H7 (cell line): ENCODE measurements around the gene HNRNPLL. TPM values are rescaled to one million over a fixed set of nuclear protein-coding genes. Genes with fewer than 3 reads are reported as not detected.
"Not testable (repeated sequence)": the region's sequence is repeated elsewhere in the genome, so short reads cannot be mapped to it uniquely, and the experiment has no call there.

Experiments used
- DNase-seq: peaks from one replicate; pipeline ENCODE4 v3.0.0; 2012
- H3K27me3 ChIP-seq: 2 replicates; pipeline ENCODE4 v1.6.0; 2011; ENCODE audit warnings: mild to moderate bottlenecking, low read length; ENCODE audit not compliant: control insufficient read depth, insufficient read depth
- H3K36me3 ChIP-seq: replicated peaks from 2 replicates; pipeline ENCODE4 v1.5.1; 2011; ENCODE audit warnings: low read length; ENCODE audit not compliant: control insufficient read depth, insufficient read depth
- H3K4me3 ChIP-seq: 2 replicates; pipeline ENCODE4 v1.5.1; 2011; ENCODE audit warnings: low read depth, mild to moderate bottlenecking, control low read depth, low read length, moderate library complexity; ENCODE audit not compliant: insufficient read depth
- total RNA-seq: library from RNA; depleted of rRNA; stranded (reverse); fragments of >200 nt; shearing (Covaris generic); gene quantifications from 2 replicates; pipeline ENCODE4 v1.2.3, GENCODE V29; 2014

The HNRNPLL gene
- total RNA-seq, 1 experiment from 2014 or later, result 72.1 TPM

GRCh38 chr2:38629684-38630083, 27.0 kb upstream of the HNRNPLL start:
- no peaks in the 10 kb centered on the region for H3K27me3 ChIP-seq
- no peak for DNase-seq
- H3K36me3 ChIP-seq, result no peaks in the 10 kb centered on the region
- H3K4me3 ChIP-seq, result no peak overlapping the region

GRCh38 chr2:38627391-38627790, 24.7 kb upstream of the HNRNPLL start:
- no peak for DNase-seq
- H3K27me3 ChIP-seq, result no peaks in the 10 kb centered on the region
- H3K4me3 ChIP-seq, result no peak overlapping the region
- H3K36me3 ChIP-seq, result no peaks in the 10 kb centered on the region

GRCh38 chr2:38626326-38627035, 23.8 kb upstream of the HNRNPLL start:
- no peak for DNase-seq
- H3K27me3 ChIP-seq, result no peaks in the 10 kb centered on the region
- H3K36me3 ChIP-seq, result no peaks in the 10 kb centered on the region
- H3K4me3 ChIP-seq, result no peak overlapping the region

- H3K4me3 ChIP-seq, result no peak overlapping the region
- H3K36me3 ChIP-seq, result no peaks in the 10 kb centered on the region
- DNase-seq, result no peak
- no peaks in the 10 kb centered on the region for H3K27me3 ChIP-seq
These were observed 19.5 kb upstream of the HNRNPLL start for GRCh38 chr2:38622210-38622609.

GRCh38 chr2:38621018-38621417, 18.3 kb upstream of the HNRNPLL start:
- Histone ChIP-seq H3K36me3 (no peaks in the 10 kb centered on the region), H3K4me3 (no peak overlapping the region), H3K27me3 (no peaks in the 10 kb centered on the region)
- no peak for DNase-seq

GRCh38 chr2:38620282-38620977, 17.7 kb upstream of the HNRNPLL start:
- Histone ChIP-seq H3K27me3 (no peaks in the 10 kb centered on the region), H3K36me3 (no peaks in the 10 kb centered on the region), H3K4me3 (no peak overlapping the region)
- DNase-seq, result no peak

- no peaks in the 10 kb centered on the region for H3K27me3 ChIP-seq
- no peak for DNase-seq
- H3K4me3 ChIP-seq, result no peak overlapping the region
- no peaks in the 10 kb centered on the region for H3K36me3 ChIP-seq
These were observed 16.9 kb upstream of the HNRNPLL start for GRCh38 chr2:38619458-38620164.

GRCh38 chr2:38617301-38617700, 14.6 kb upstream of the HNRNPLL start:
- Histone ChIP-seq H3K36me3 (no peaks in the 10 kb centered on the region), H3K27me3 (no peaks in the 10 kb centered on the region), H3K4me3 (no peak overlapping the region)
- DNase-seq, result no peak

GRCh38 chr2:38615237-38615636, 12.5 kb upstream of the HNRNPLL start:
- H3K36me3 ChIP-seq, result no peaks in the 10 kb centered on the region
- DNase-seq, result no peak
- no peaks in the 10 kb centered on the region for H3K27me3 ChIP-seq
- H3K4me3 ChIP-seq, result no peak overlapping the region

- Histone ChIP-seq H3K36me3 (no peaks in the 10 kb centered on the region), H3K4me3 (no peak overlapping the region), H3K27me3 (no peaks in the 10 kb centered on the region)
- DNase-seq, result no peak
These were observed 11.1 kb upstream of the HNRNPLL start for GRCh38 chr2:38613849-38614213.

- Histone ChIP-seq H3K36me3 (no peaks in the 10 kb centered on the region), H3K4me3 (no peak overlapping the region), H3K27me3 (no peaks in the 10 kb centered on the region)
- DNase-seq, result no peak
These were observed 10.6 kb upstream of the HNRNPLL start for GRCh38 chr2:38613126-38613848.

- Histone ChIP-seq H3K36me3 (no peaks in the 10 kb centered on the region), H3K4me3 (no peak overlapping the region), H3K27me3 (no peaks in the 10 kb centered on the region)
- DNase-seq, result no peak
These were observed 8.4 kb upstream of the HNRNPLL start for GRCh38 chr2:38610851-38611801.

- not testable (repeated sequence) for H3K36me3 ChIP-seq, H3K27me3 ChIP-seq, DNase-seq, H3K4me3 ChIP-seq
These were observed 6.5 kb upstream of the HNRNPLL start for GRCh38 chr2:38609246-38609645.

GRCh38 chr2:38608755-38609154, 6.0 kb upstream of the HNRNPLL start:
- Histone ChIP-seq H3K4me3 (no peak overlapping the region), H3K27me3 (no peaks in the 10 kb centered on the region), H3K36me3 (no peaks in the 10 kb centered on the region)
- no peak for DNase-seq
